IMR-90 (cell line): ENCODE results near the gene NOS3. TPM values are rescaled to one million over a fixed set of nuclear protein-coding genes. Genes with fewer than 3 reads are reported as not detected.

Experiments
- ATAC-seq: fragments of 200-7000 bp; cut with Tn5 transposase; 2 replicates; pipeline ENCODE4 v1.9.1; 2020; ENCODE audit warnings: low read depth, mild to moderate bottlenecking, moderate library complexity
- BruUV-seq: library from RNA; stranded (reverse); fragments of 400-500 nt; replicated peaks from 2 replicates; lab custom pipeline; 2021; lab: Mats Ljungman, UMichigan
- CTCF ChIA-PET: fragments of 300-600 bp; formaldehyde crosslinking; extraction: SDS; loops from one replicate; lab custom pipeline; 2021; ENCODE audit warnings: antibody characterized with exemption; lab: Yijun Ruan, JAX
- POLR2A ChIA-PET: fragments of 300-600 bp; sonication (Branson Sonifier 250); formaldehyde crosslinking; loops from one replicate; lab custom pipeline; 2022; ENCODE audit warnings: antibody characterized with exemption; ENCODE audit not compliant: unreplicated experiment; lab: Charles Lee
- DNase-seq: peaks from one replicate; pipeline ENCODE4 v3.0.0; 2013
- H2AFZ ChIP-seq: replicated peaks from 2 replicates; pipeline ENCODE3; 2013; ENCODE audit warnings: low read length, mild to moderate bottlenecking; ENCODE audit not compliant: poor library complexity
- H2AK5ac ChIP-seq: 2 replicates; pipeline ENCODE4 v1.6.1; 2013; ENCODE audit warnings: low read depth, low read length, inconsistent platforms
- H2AK9ac ChIP-seq: replicated peaks from 2 replicates; pipeline ENCODE3; 2013; ENCODE audit warnings: mild to moderate bottlenecking, low read depth, low read length, moderate library complexity; ENCODE audit not compliant: poor library complexity
- H2BK120ac ChIP-seq: 2 replicates; pipeline ENCODE4 v1.6.1; 2013; ENCODE audit warnings: low read depth, low read length, inconsistent platforms
- H2BK15ac ChIP-seq: 3 replicates; pipeline ENCODE4 v1.6.1; 2013; ENCODE audit warnings: low read depth, low read length, inconsistent platforms
- H2BK20ac ChIP-seq: 2 replicates; pipeline ENCODE4 v1.6.1; 2013; ENCODE audit warnings: low read depth, mild to moderate bottlenecking, inconsistent platforms, low read length, moderate library complexity
- H2BK5ac ChIP-seq: 2 replicates; pipeline ENCODE4 v1.6.1; 2013; ENCODE audit warnings: mild to moderate bottlenecking, low read depth, low read length, inconsistent platforms; ENCODE audit not compliant: poor library complexity, severe bottlenecking
- H3K14ac ChIP-seq: replicated peaks from 2 replicates; pipeline ENCODE4 v1.6.1; 2013; ENCODE audit warnings: low read depth, low read length, inconsistent platforms
- H3K18ac ChIP-seq: 2 replicates; pipeline ENCODE4 v1.6.1; 2013; ENCODE audit warnings: low read depth, low read length, control low read depth
- H3K23ac ChIP-seq: 2 replicates; pipeline ENCODE4 v1.6.1; 2013; ENCODE audit warnings: low read depth, low read length, inconsistent platforms
- H3K27ac ChIP-seq: 2 replicates; pipeline ENCODE4 v1.5.1; 2013; ENCODE audit warnings: mild to moderate bottlenecking, control low read depth, low read length; ENCODE audit not compliant: insufficient read depth
- H3K27me3 ChIP-seq: 2 replicates; pipeline ENCODE4 v1.6.1; 2013; ENCODE audit warnings: low read length; ENCODE audit not compliant: control insufficient read depth, insufficient read depth
- H3K36me3 ChIP-seq: 2 replicates; pipeline ENCODE4 v1.6.1; 2013; ENCODE audit warnings: low read length, mixed read lengths; ENCODE audit not compliant: control insufficient read depth, insufficient read depth
- H3K4ac ChIP-seq: 2 replicates; pipeline ENCODE4 v1.6.1; 2013; ENCODE audit warnings: low read depth, low read length, inconsistent platforms
- H3K4me1 ChIP-seq: 2 replicates; pipeline ENCODE4 v1.6.1; 2013; ENCODE audit warnings: low read length, mixed read lengths; ENCODE audit not compliant: control insufficient read depth, insufficient read depth
- H3K4me2 ChIP-seq: 2 replicates; pipeline ENCODE4 v1.6.1; 2013; ENCODE audit warnings: low read depth, mild to moderate bottlenecking, control low read depth, low read length, moderate library complexity
- H3K4me3 ChIP-seq: 2 replicates; pipeline ENCODE4 v1.5.1; 2013; ENCODE audit warnings: low read depth, mild to moderate bottlenecking, control low read depth, low read length, moderate library complexity; ENCODE audit not compliant: insufficient read depth
- H3K56ac ChIP-seq: 2 replicates; pipeline ENCODE4 v1.6.1; 2013; ENCODE audit warnings: low read length, inconsistent platforms; ENCODE audit not compliant: insufficient read depth; ENCODE audit errors: extremely low read depth
- H3K79me1 ChIP-seq, 2 experiments: 2 replicates each; pipeline ENCODE4 v1.6.1; 2013; ENCODE audit warnings: low read length in 2 of 2, inconsistent platforms in 1 of 2, low read depth in 1 of 2
- H3K9ac ChIP-seq: 2 replicates; pipeline ENCODE4 v1.6.1; 2013; ENCODE audit warnings: low read depth, low read length, control low read depth
- H3K9me1 ChIP-seq: 2 replicates; pipeline ENCODE4 v1.6.1; 2013; ENCODE audit warnings: low read length, inconsistent platforms; ENCODE audit not compliant: insufficient read depth
- H3K9me3 ChIP-seq: 2 replicates; pipeline ENCODE4 v1.6.1; 2013; ENCODE audit warnings: low read length; ENCODE audit not compliant: control insufficient read depth, insufficient read depth
- H4K20me1 ChIP-seq: 2 replicates; pipeline ENCODE4 v1.6.1; 2013; ENCODE audit warnings: low read length, inconsistent platforms; ENCODE audit not compliant: insufficient read depth
- H4K5ac ChIP-seq: 2 replicates; pipeline ENCODE4 v1.6.1; 2013; ENCODE audit warnings: mild to moderate bottlenecking, low read depth, low read length, control low read depth
- H4K8ac ChIP-seq, 2 experiments: 2 replicates each; pipeline ENCODE4 v1.6.1; 2013; ENCODE audit warnings: low read depth in 2 of 2, low read length in 2 of 2, control low read depth in 1 of 2, inconsistent platforms in 1 of 2
- H4K91ac ChIP-seq: 2 replicates; pipeline ENCODE4 v1.6.1; 2013; ENCODE audit warnings: low read depth, low read length, inconsistent platforms; ENCODE audit not compliant: insufficient read depth
- CEBPB ChIP-seq: IDR thresholded peaks from 2 replicates; pipeline ENCODE4 v1.6.1; 2012; ENCODE audit warnings: low read depth, low read length, improper control_type of control experiment
- ELK1 ChIP-seq: fragments of 150-350 bp; IDR thresholded peaks from 2 replicates; pipeline ENCODE4 v1.6.1; 2016; ENCODE audit warnings: low read depth, mild to moderate bottlenecking, low read length, moderate library complexity, borderline replicate concordance
- MAFK ChIP-seq: IDR thresholded peaks from 2 replicates; pipeline ENCODE4 v1.6.1; 2012; ENCODE audit warnings: low read depth, low read length, improper control_type of control experiment
- MXI1 ChIP-seq: IDR thresholded peaks from 2 replicates; pipeline ENCODE4 v1.6.1; 2012; ENCODE audit warnings: low read depth, mild to moderate bottlenecking, low read length, moderate library complexity, borderline replicate concordance
- RCOR1 ChIP-seq: IDR thresholded peaks from 2 replicates; pipeline ENCODE4 v1.6.1; 2012; ENCODE audit warnings: mild to moderate bottlenecking, low read length, improper control_type of control experiment; ENCODE audit not compliant: insufficient replicate concordance
- USF2 ChIP-seq: fragments of 150-350 bp; IDR thresholded peaks from 2 replicates; pipeline ENCODE4 v1.6.1; 2017; ENCODE audit warnings: mild to moderate bottlenecking, antibody characterized with exemption, low read length, low read depth
- WGBS, 2 experiments: methylation state at CpG; one replicate each; pipeline versions ENCODE4 v1.1.5 to v1.1.7; 2013; ENCODE audit warnings: missing lambda C conversion rate in 2 of 2; ENCODE audit not compliant: insufficient read length in 1 of 2; ENCODE audit errors: extremely low coverage in 2 of 2; 5-methylcytosine and 5-hydroxymethylcytosine counted together
- dilution Hi-C: fragments of 300-500 bp; cut with HindIII; formaldehyde crosslinking; loops from one replicate; pipeline ENCODE4 v1.14.3; 2018; ENCODE audit warnings: low sequenced_read_pairs; ENCODE audit not compliant: unreplicated experiment
- in situ Hi-C: fragments of 300-500 bp; cut with MboI; formaldehyde crosslinking; loops from 3 replicates; pipeline ENCODE4 v1.14.3; 2019; ENCODE audit warnings: low sequenced_read_pairs, inconsistent platforms, mixed read lengths
- intact Hi-C: fragments of 100-400 bp; cut with micrococcal nuclease; formaldehyde crosslinking; loops from 2 replicates; pipeline ENCODE4 v1.10.0; 2022
- polyA plus RNA-seq, 3 experiments: library from polyadenylated mRNA; depleted of rRNA; stranded (reverse); fragments of >200 nt; gene quantifications; 2 replicates each; pipeline ENCODE4 v1.2.3, GENCODE V29; 2012; ENCODE audit warnings: low replicate concordance in 1 of 3
- total RNA-seq: library from RNA; depleted of rRNA; stranded (reverse); fragments of >200 nt; gene quantifications from 2 replicates; pipeline ENCODE4 v1.2.3, GENCODE V29; 2012

Gene NOS3
- total and polyA plus RNA-seq, 2 of the 4 experiments (the other 2 are of a cell fraction) = 0.72 to 2.0 TPM

- Histone ChIP-seq H3K4me1 (peaks cover 12% of the 10 kb centered on the region; the same call in 1 of the 2 replicates), H2AK9ac (no peak overlapping the region), H2BK5ac (no peak overlapping the region), H3K27me3 (peaks cover 27% of the 10 kb centered on the region), H2BK20ac (no peak overlapping the region), H3K4ac (no peak overlapping the region), H3K9ac (0 out of 2 replicates have a peak overlapping the region, but pooled peaks have one; percentile 15), H4K20me1 (no peaks in the 10 kb centered on the region), H3K18ac (no peak overlapping the region), H2BK15ac (no peak overlapping the region), H4K5ac (no peak overlapping the region), H3K36me3 (no peaks in the 10 kb centered on the region), H3K27ac (no peak overlapping the region), H3K9me3 (no peaks in the 10 kb centered on the region), H2BK120ac (no peak overlapping the region), H4K8ac (no peak overlapping the region; a peak in 1 of 4 replicates), H3K79me1 (no peaks in the 10 kb centered on the region), H4K91ac (no peak overlapping the region), H2AFZ (peak overlapping the region; percentile 34), H3K23ac (no peak overlapping the region), H3K9me1 (no peaks in the 10 kb centered on the region), H3K14ac (no peak overlapping the region), H3K4me3 (no peak overlapping the region), H3K4me2 (peak overlapping the region; percentile 31), H2AK5ac (no peak overlapping the region), H3K56ac (no peak overlapping the region)
- BruUV-seq = no TSS peak
- CTCF ChIA-PET = interaction anchor here (0.7 kb wide), 1 partner anchor 95 kb away, joined by 3 read pairs; no protein-coding TSS in a partner anchor
- intact Hi-C loops = loop anchor here (5.0 kb wide), 1 partner anchor 98 kb away; no protein-coding TSS in a partner anchor
- 36% methylated on average over 44 of the region's 55 CpGs; no CpG with 5 or more reads in 1 of the 2 experiments for WGBS, 2 experiments
- peak; percentile 22 for DNase-seq
- no peak for ATAC-seq
- dilution Hi-C loops = no loop called here
- in situ Hi-C loops = no loop called here
- POLR2A ChIA-PET = no interaction called here
- TF ChIP-seq CEBPB (no peak), ELK1 (no peak), RCOR1 (no peak), MXI1 (no peak), USF2 (no peak), MAFK (no peak)
Observed at GRCh38 chr7:151013733-151014497, 23.1 kb downstream of the NOS3 start.
